IPS-18c (cell line): ENCODE data around the gene KRT33A.
"Not testable (repeated sequence)": the region's sequence is repeated elsewhere in the genome, so short reads cannot be mapped to it uniquely, and the experiment has no call there.

ENCODE experiments used
- H3K4me3 ChIP-seq: 2 replicates; pipeline ENCODE4 v1.7.0; 2013; ENCODE audit warnings: low read depth, mild to moderate bottlenecking, low read length, moderate library complexity; ENCODE audit not compliant: insufficient read depth
- H3K9me3 ChIP-seq: one replicate; pipeline ENCODE4 v1.6.1; 2013; ENCODE audit warnings: mild to moderate bottlenecking, low read length, moderate library complexity; ENCODE audit not compliant: control insufficient read depth, insufficient read depth

The KRT33A gene

DNA sequence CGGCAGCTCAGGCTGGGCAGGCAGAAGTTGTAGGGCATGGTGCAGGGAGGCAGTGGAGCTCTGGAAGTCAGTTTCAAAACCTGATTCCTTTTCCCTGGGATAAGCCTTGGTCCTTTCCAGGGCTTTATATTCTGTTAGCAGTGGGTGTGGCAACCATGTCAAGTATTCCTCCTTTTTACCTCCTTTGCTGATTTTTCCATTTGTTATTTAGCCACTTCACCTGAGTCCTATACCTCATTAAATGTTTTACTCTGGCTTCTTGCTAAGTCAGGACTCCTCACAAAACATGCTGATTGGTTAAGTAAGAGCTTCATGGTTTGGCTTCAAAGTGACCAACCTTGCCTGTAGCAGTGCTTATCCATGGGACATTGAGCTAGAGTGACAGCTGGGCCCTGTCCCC lies 19.1 kb upstream of the KRT33A start, which contains the start of gene KRT33B:
Gene KRT33B, minus strand, starts transcription at position 101 of the 400 bp plus-strand sequence. Its CDS starts 63 bp downstream, at position 38.
- no peaks in the 10 kb centered on the region for H3K9me3 ChIP-seq
- H3K4me3 ChIP-seq: no peak within 1 kb of the TSS

DNA sequence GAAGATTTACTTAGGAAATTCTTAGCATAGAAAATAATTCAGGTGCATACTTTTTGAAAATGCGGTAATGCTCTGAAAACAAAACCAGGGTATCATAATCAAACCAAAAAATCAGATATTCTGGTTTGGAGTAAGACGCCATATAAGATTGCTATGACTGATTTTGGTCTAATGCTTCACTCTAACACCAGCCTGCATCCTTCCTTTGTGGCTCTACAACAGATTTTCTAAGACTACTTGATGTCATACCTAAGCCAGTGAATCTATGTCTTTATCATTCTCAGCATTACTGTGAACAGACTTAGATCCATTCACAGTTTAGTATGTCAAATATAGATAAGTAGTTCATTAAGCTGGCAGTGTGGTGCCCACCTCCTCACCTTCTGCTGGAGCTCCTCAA lies 18.4 kb upstream of the KRT33A start:
- H3K9me3 ChIP-seq: no peaks in the 10 kb centered on the region
- no peak overlapping the region for H3K4me3 ChIP-seq

GRCh38 chr17:41367426-41368075 lies 16.9 kb upstream of the KRT33A start:
- Histone ChIP-seq H3K4me3 (no peak overlapping the region), H3K9me3 (no peaks in the 10 kb centered on the region)

GRCh38 chr17:41366070-41366469 lies 15.4 kb upstream of the KRT33A start:
- H3K4me3 ChIP-seq: no peak overlapping the region
- H3K9me3 ChIP-seq: no peaks in the 10 kb centered on the region

DNA sequence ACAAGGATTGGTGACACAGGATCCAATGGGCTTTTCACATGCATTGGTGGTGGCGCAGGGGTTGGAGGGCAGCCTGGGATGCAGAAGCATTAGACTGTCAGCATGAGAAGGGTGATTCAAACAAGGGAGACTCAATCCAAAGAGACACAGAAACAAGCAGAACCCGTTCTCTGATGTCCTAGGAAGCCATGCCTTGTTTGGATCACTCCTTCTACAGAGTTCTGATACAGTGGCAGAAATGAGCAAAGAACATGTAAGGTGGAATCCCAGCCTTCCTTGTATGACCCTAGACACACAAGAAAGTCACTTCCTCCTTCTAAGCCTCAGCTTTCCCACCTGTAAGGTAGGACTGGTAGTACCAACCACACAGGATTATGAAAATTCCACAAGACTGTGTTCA lies 13.3 kb upstream of the KRT33A start:
- no peak overlapping the region for H3K4me3 ChIP-seq
- no peaks in the 10 kb centered on the region for H3K9me3 ChIP-seq

GRCh38 chr17:41360296-41360995 lies 9.8 kb upstream of the KRT33A start:
- H3K9me3 ChIP-seq: no peaks in the 10 kb centered on the region
- no peak overlapping the region for H3K4me3 ChIP-seq

DNA sequence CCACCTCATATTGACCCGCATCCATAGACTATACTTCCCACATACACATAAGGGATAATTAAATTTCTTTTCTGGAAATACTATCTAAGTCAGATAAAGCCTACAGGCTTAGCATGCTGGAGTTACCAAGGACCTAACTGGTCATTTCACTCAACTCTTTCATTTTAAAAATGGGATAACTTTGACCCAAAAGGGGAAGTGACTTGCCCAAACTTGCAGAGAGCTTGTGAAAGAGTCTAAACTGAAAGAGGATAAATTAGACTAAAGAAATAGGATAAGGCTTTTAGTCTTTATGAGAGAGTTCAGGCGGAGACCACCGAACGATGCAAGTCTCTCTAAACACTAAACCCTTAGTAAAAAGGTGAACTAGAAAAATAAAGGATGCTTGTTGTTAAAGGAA lies 3.9 kb upstream of the KRT33A start:
- Histone ChIP-seq H3K4me3 (no peak overlapping the region), H3K9me3 (no peaks in the 10 kb centered on the region)

GRCh38 chr17:41352597-41353366 lies 2.2 kb upstream of the KRT33A start:
- Histone ChIP-seq H3K9me3 (no peaks in the 10 kb centered on the region), H3K4me3 (no peak overlapping the region)

DNA sequence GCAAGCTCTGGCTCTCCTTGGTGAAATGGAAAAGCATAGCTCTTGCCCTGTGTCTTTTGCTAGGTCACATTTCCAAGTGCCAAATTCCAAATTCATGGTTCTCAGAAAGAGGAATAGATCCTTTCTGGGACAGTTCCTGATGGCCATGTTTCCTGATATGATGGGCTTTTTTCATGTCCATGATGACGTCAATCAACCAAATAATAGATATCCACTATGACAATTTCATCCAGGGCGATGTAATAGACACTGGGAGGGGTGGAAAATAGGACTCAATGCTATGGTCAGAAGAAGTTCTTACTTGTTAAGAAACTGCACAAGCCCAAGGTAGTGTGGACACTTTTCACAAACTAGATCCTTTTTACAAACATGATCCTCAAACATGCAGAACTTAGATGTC lies 549 bp upstream of the KRT33A start:
- no peak overlapping the region for H3K4me3 ChIP-seq
- no peaks in the 10 kb centered on the region for H3K9me3 ChIP-seq

DNA sequence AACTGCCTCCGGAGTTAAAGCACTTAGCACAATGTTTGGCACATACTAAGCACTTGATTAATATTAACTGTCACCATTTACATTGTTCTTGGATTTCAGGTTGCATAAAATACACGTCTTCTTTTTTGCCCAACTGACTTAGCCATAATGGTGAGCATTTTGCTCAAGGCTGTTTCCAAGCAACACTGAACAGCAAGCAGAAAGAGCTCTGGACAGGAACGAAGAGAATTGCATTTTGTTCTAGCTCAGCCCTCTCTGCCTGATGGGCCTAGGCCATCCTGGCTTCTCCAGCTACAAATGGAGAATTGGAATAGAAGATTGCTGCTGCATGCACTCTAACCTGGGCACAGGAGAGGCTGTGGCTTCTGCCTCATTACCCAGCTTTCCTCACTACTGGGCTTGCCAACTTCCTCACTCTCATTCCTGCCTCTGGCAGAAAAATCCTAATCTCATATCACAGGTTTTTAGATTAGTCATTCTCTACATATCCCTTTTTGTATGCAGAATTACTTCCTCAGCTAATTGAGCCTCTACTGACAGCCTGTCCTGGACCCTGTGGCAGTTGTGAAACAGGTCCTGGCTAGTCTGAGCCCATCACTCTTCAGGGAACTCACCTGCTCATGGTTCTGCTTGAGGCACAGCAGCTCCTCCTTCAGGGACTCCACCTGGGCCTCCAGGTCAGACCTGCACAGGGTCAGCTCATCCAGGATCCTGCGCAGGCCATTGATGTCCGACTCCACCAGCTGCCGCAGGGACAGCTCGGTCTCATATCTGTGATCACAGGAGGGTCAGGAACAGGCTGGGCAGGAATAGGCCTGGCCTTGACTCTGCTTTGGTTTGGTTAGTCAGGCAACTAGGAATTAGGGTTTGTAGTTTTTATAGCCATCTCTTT lies 2.5 kb downstream of the KRT33A start:
- Histone ChIP-seq H3K4me3 (no peak overlapping the region), H3K9me3 (peaks cover 2% of the 10 kb centered on the region)

DNA sequence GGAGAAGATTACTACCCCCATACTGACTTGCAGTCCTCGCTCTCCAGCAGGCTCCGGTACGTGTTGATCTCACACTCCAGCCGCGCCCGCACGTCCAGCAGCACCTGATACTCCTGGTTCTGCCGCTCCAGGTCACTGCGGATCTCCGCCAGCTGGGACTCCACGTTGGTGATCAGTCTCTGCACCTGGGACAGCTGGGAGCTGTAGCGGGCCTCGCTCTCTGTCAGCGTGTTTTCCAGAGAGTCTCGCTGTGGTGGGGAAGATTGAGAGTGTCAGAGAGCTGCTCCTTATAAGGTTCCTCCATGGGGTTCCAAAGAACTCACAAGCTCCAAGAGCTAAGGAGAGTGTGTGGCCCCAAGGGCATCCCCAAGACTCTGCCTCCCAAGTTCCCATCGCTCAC lies 4.2 kb downstream of the KRT33A start:
- H3K4me3 ChIP-seq, H3K9me3 ChIP-seq: not testable (repeated sequence)

DNA sequence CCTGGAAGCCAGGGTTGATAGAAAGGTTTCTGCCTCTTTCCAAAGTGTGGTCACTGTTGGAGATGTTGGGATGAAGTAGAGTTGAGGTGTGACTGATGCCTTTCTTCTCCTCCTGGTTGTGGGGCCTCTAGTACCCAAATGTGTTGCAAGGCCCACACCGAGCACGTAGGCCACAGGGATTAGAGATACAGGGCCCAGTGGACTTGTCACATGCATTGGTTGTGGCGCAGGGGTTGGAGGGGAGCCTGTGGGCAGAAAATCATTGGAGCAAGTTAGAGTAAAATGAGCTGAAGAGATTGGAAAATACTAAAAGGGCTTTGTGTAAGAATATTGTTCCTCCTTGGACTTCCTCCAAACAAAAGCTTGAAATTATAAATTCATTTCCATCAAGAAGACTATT lies 4.6 kb downstream of the KRT33A start:
- Histone ChIP-seq H3K4me3 (no peak overlapping the region), H3K9me3 (peaks cover 2% of the 10 kb centered on the region)

- peaks cover 2% of the 10 kb centered on the region for H3K9me3 ChIP-seq
- no peak overlapping the region for H3K4me3 ChIP-seq
Observed at GRCh38 chr17:41343029-41343428, 7.6 kb downstream of the KRT33A start.

DNA sequence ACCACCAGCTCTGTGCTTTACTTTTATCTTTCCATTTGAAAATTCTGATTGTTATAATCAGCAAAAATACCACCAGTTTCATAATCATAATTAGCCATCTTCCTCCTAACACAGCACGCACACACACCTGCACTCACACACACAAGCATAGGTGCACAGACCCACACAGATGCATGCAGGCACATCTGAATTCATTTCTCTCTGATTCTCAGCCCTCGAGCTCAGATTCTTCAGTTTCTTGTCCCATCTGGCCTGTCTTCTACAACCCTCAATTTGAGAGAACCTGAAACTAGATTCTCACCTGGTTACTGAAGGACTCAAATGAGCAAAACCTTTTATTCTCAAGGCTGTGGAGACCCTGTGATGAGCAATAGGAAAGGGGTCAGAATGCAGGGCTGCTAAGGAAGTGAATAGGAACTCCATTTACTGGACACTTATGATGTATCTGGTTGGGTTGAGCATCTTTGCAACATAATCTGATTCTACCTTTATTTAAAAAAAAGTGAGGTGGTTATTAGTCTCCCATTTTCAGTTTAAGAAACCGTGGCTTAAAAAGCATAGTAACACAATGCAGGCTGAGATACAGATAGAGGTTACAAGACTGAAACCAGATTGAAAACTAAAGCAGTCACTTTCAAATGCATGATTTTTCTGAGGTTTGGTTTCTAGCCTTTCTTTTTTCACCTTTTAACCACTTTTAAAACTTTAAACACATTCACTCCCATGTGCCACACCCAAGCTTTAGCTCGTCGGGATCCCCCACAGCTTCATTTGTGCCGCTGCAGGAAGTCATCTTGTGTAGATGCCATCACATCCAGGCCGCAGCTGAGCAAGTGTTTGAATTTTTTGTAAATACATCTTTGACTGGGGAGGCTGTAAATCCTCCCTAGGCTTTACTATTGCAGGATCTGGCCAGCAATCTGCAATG lies 9.4 kb downstream of the KRT33A start:
- H3K4me3 ChIP-seq: no peak overlapping the region
- peaks cover 2% of the 10 kb centered on the region for H3K9me3 ChIP-seq

DNA sequence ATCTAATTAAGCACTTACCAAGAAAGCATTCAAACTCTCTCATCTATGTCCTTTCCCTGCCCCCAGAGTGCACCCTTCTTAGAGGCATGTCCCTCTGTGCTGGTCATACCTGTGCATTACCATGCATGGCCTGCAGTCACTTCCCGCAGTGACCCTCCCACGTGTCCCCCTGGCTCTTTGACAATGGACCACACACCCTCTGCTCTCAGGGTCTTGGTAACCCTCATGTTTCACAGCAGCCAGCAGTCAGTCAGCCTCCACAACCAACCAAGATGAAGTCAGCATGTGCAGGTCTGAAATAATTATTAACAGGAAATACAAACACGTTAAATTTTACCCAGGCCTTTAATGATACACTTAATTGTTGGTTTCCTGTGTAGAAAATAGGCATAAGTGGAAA lies 10.1 kb downstream of the KRT33A start:
- peaks cover 2% of the 10 kb centered on the region for H3K9me3 ChIP-seq
- H3K4me3 ChIP-seq: no peak overlapping the region

GRCh38 chr17:41339571-41340172 lies 11.0 kb downstream of the KRT33A start:
- no peak overlapping the region for H3K4me3 ChIP-seq

More at GRCh38 chr17:41339571-41340172, 11.0 kb downstream of the KRT33A start:
- H3K9me3 ChIP-seq: peaks cover 2% of the 10 kb centered on the region
